ENCODE results near the gene VIPR2.

GRCh38 chr7:159157714-159158113 is 13.0 kb upstream of the VIPR2 start:
- TF ChIP-seq CTCF (IDR thresholded peaks at IDR 0.05) (no peak), POLR2A (IDR thresholded peaks at IDR 0.05) (no peak)
